HG02973 (cell line): ENCODE results near the gene HLCS.

Experiments used
- ATAC-seq: cut with Tn5 transposase; IDR thresholded peaks from one replicate; pipeline ENCODE4 v1.9.1; 2021; ENCODE audit warnings: moderate library complexity; ENCODE audit not compliant: unreplicated experiment

Gene HLCS

DNA sequence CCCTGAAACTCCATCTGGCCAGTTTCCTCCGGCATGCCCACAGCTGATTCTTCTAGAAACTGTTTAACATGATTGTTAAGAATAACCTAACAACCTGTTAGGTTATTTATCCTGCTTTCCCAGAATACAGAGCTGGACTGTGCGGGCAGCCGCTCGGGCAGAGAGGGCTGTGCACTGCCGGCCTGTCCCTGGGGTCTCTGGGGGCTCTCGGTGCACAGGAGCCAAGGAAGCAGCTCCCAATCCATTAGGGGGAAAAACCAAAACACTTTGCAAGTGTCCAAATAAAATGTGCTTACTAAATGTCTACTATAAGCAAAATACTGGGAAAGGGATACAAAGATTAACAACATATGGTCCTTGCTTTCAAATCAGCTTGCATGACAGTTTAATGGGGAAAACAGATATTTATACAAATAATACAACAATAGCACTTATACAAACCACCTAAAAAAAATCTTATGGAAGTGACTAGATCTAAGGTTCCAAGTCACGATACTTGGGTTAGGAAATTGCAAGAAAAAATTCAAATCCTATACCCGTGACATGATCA lies 50.7 kb downstream of the HLCS start:
- no peak for ATAC-seq

- no peak for ATAC-seq
Observed at GRCh38 chr21:36915014-36915695, 51.3 kb downstream of the HLCS start.

GRCh38 chr21:36914244-36915013 lies 52.0 kb downstream of the HLCS start:
- no peak for ATAC-seq

DNA sequence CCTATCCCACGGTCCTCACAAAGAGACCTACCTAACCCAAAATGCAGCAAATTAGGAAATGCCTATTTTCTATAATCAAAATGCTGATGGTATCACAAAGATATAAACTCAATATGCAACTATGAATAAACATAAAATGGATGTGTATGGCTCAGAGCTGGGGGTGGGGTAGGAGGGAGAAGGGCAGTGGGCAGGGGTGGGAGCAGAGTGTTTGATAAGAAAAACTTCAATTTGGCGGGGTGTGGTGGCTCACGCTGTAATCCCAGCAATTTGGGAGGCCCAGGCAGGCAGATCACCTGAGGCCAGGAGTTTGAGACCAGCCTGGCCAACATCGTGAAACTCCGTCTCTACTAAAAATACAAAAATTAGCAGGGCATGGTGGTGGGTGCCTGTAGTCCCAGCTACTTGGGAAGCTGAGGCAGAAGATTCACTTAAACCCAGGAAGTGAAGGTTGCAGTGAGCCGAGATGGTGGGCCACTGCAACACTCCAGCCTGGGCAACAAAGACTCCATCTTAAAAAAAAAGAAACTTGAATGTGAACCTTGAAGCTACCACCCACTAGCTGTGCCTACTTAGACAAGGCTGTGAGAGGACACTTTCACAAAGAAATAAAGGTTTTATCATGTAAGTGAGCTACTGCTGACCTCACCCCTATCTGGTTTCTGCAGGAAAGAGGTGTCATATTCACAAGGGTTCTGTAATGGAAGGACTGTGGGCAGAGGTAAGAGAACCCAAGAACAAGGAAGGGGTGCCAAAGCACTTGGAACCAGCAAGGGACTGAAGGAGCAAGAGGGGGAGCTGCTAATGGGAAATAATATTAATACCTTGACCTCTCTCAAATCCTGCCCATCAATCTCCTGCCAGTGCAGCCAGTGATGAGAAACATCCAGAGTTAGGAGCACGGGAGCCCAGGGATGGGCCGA lies 53.0 kb downstream of the HLCS start:
- ATAC-seq, result no peak

GRCh38 chr21:36910581-36911307 lies 55.7 kb downstream of the HLCS start:
- no peak for ATAC-seq

GRCh38 chr21:36909901-36910561 lies 56.4 kb downstream of the HLCS start:
- no peak for ATAC-seq

GRCh38 chr21:36909423-36909822 lies 57.0 kb downstream of the HLCS start:
- ATAC-seq, result no peak

DNA sequence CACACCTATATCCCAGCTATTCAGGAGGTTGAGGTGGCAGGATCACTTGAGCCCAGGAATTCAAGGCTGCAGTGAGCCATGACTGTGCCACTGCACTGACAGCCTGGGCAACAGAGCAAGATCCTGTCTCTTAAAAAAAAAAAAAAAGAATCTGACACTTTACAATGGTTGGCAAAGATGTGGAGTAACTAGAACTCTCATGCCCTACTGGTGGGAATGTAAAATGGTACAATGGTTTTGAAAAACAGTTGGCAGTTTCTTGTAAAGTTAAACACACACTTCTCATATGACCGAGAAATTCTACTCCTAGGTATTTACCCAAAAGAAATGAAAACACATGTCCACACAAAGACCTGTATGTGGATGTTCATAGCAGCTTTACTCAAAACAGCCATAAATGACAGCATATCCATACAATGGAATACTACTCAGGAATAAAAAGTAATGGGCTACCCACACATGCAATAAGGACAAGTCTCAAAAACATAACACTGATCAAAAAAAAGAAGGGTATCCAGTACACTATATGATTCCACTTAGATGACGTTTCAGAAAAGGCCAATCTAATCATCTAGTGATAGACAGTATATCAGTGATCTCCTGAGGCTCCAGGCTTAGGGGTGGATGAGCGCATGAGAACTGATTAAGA lies 58.1 kb downstream of the HLCS start:
- no peak for ATAC-seq

- no peak for ATAC-seq
Observed at GRCh38 chr21:36904093-36904666, 62.3 kb downstream of the HLCS start.

- ATAC-seq, result no peak
Observed at GRCh38 chr21:36902793-36903192, 63.7 kb downstream of the HLCS start.

DNA sequence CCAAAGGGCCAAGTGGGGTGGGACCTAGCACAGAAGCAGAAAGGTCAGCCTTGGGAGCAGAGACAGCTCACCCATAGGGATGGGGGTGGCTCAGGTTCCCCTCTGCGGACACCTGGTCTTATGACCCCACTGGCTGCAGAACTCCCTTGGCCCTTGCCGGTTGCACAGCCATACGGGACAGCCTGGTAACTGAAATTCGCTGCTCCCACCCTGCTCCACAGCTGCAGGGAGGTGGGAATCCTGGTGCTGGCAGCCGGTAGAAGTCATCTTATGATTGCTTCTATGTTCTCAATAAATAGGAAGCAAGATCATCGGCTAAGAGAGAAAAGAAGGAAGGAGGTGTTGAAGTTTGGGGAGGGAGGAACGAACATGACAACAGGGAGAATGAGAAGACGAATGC lies 64.1 kb downstream of the HLCS start:
- no peak for ATAC-seq

DNA sequence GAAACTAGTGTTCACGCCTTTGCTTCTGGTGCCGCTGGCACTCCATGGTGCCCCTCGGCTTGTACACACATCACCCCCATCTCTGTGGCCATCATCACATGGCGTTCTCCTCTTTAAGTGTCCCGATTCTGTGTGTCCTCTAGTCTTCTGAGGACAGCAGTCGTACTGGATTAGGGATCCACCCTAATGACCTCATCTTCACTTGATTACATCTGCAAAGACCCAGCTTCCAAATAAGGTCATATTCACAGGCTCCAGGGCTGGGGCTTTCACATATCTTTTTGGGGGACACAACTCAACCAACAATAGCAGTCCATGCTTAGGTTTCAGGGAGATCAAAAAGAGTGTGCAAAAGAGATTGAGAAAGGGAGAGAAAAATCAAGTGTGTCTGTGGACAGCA lies 64.9 kb downstream of the HLCS start:
- ATAC-seq, result no peak

DNA sequence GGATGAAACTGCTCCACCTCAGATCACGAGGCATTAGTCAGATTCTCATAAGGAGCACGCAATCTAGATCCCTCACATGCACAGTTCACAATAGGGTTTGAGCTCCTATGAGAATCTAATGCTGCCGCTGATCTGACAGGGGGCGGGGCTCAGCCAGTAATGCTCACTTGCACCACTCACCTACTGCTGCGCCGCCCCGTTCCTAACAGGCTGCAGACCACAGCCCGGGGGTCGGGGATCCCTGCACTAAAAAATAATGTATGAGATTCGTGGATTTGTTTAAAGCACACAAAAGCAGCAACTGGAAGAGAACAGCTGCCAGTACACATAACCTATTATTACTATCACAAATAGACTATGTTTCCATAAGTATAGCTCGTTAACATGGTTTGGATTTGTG lies 72.9 kb downstream of the HLCS start:
- no peak for ATAC-seq

DNA sequence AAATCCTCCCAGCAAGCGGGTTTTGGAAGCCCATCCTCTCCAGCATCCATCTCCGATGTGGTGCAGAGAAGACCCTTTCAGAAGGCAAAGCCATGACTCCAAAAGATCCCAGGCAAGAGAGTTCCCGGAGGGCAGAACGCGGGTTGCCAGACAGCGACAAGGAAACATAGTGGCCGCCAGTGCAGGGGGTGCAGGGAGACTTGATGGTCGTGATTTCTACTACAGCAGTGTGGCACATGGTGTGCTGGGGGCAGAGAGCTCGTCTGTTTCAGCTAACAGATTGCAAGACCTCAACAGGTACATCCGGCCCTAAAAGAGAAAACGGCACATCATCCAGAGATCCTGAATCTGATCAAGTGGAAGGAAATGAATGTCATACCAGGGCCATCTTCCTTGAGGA lies 74.3 kb downstream of the HLCS start:
- ATAC-seq, result no peak

- ATAC-seq, result no peak
Observed at GRCh38 chr21:36891692-36892091, 74.8 kb downstream of the HLCS start.

DNA sequence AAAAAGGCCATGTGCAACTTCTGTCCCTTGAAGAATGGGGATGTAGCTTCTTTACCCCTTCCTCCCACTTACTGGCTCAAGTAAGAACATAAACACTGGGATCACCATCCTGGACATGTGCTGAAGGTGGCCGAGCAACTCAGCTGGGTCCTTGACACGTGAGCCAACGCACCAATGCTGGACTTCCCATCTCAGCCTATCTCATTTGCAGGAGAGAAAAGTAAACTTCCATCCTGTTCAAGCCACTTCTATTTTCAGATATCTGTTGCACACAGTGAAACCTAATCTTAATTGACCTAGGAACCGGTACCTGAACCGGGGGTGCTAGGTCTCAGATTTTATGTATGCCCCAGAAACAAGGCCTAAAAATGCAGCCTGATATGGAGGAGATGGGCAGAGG lies 75.3 kb downstream of the HLCS start:
- no peak for ATAC-seq

DNA sequence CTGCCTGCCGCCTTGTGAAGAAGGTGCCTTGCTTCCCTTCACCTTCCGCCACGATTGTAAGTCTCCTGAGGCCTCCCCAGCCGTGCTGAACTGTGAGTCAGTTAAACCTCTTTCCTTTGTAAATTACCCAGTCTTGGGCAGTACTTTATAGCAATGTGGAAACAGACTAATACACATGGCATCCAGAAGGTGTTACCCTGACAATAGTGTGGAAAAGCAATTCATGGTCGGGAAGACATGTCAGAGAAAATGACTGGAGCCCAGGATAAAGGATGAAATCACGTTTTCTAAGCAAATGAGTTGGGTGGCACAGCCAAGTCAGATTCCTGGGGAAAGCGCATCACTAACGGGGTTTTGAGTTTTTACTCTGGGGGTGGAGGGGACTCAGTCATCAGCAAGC lies 76.4 kb downstream of the HLCS start:
- no peak for ATAC-seq

DNA sequence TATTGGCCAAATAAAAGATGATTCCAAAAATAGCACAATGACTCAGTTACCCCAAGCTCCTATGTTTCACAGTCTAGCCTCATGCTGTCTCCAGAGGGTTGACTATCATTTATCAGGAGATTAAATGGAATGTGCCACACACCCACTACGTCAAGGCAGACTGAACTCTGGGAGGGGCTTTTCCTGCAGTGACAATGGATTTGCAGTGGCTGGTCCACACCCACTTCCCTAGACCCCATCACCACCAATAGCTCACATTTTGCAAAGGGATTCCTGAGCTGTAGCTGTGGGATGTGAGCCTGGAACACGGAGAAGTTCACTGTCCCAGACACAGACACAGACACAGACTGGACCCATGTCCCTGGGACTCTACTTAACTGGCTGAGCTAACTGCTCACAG lies 77.1 kb downstream of the HLCS start:
- no peak for ATAC-seq

GRCh38 chr21:36888466-36888865 lies 78.0 kb downstream of the HLCS start:
- ATAC-seq, result no peak
